Stimulated activated naive CD8-positive, alpha-beta T cell treated with anti-CD3 and anti-CD28 coated beads, Interleukin-15, amount 100 ng/mL, for 72 hours (primary cell): Measurements from ENCODE around the gene SELE.

Experiments used
- ATAC-seq: fragments of 150-1000 bp; cut with Tn5 transposase; 2 replicates; pipeline ENCODE4 v1.10.0; 2021; ENCODE audit warnings: mild to moderate bottlenecking, moderate library complexity
- DNase-seq, 2 donors: peaks; one replicate each; pipeline ENCODE4 v3.0.0; 2021 to 2022
- H3K27ac Mint-ChIP-seq, 2 donors: one replicate each; pipeline ENCODE4 v1.8.0; 2022; ENCODE audit warnings: mild to moderate bottlenecking in 2 of 2, mixed read lengths in 2 of 2, moderate library complexity in 2 of 2
- H3K27me3 Mint-ChIP-seq: one replicate; pipeline ENCODE4 v1.8.0; 2022; ENCODE audit warnings: mixed read lengths
- H3K4me1 Mint-ChIP-seq: one replicate; pipeline ENCODE4 v1.8.0; 2022; ENCODE audit warnings: mild to moderate bottlenecking, mixed read lengths
- H3K4me3 Mint-ChIP-seq, 2 donors: one replicate each; pipeline ENCODE4 v1.8.0; 2022; ENCODE audit warnings: mild to moderate bottlenecking in 2 of 2, mixed read lengths in 2 of 2, moderate library complexity in 1 of 2
- H3K9me3 Mint-ChIP-seq, 2 donors: one replicate each; pipeline ENCODE4 v1.8.0; 2022; ENCODE audit warnings: mixed read lengths in 2 of 2

Gene SELE, protein sequence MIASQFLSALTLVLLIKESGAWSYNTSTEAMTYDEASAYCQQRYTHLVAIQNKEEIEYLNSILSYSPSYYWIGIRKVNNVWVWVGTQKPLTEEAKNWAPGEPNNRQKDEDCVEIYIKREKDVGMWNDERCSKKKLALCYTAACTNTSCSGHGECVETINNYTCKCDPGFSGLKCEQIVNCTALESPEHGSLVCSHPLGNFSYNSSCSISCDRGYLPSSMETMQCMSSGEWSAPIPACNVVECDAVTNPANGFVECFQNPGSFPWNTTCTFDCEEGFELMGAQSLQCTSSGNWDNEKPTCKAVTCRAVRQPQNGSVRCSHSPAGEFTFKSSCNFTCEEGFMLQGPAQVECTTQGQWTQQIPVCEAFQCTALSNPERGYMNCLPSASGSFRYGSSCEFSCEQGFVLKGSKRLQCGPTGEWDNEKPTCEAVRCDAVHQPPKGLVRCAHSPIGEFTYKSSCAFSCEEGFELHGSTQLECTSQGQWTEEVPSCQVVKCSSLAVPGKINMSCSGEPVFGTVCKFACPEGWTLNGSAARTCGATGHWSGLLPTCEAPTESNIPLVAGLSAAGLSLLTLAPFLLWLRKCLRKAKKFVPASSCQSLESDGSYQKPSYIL

GRCh38 chr1:169733924-169734323 lies at the start of gene SELE:
Gene SELE (minus strand): TSS chr1:169734079. CDS start chr1:169733612, 467 bp downstream.
- H3K27ac Mint-ChIP-seq = no peak within 1 kb of the TSS
- no peaks in the 10 kb centered on the region for H3K9me3 Mint-ChIP-seq
- no peaks in the 10 kb centered on the region for H3K4me1 Mint-ChIP-seq
- H3K27me3 Mint-ChIP-seq = peaks cover 19% of the 10 kb centered on the region
- ATAC-seq (no peak), DNase-seq (no peak)
- no peak within 1 kb of the TSS for H3K4me3 Mint-ChIP-seq

GRCh38 chr1:169782596-169782995 lies 48.7 kb upstream of the SELE start:
- H3K9me3 Mint-ChIP-seq = no peaks in the 10 kb centered on the region
- DNase-seq (no peak), ATAC-seq (no peak)
- H3K4me3 Mint-ChIP-seq = no peak overlapping the region
- H3K27me3 Mint-ChIP-seq = peaks cover 18% of the 10 kb centered on the region
- H3K27ac Mint-ChIP-seq = no peak overlapping the region
- H3K4me1 Mint-ChIP-seq = no peaks in the 10 kb centered on the region

DNA sequence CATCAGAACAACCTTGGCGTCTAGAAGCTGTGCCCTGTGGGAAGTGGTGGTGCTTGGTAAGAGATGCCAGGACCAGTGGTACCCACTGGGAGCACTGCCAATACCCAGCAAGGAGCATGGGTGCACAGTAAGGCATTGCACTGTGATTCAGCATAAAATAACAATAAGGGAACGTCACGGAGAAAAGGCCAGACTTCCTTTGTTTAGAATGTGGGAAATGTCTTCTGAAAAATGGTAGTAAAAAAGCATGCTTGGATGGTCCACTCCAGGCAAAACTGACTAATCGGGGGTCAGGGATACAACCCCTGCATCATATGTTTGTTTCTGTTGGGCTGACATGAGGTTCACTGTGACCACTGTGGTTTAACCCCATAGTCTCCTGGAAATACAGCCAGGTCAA lies 46.1 kb upstream of the SELE start:
- H3K9me3 Mint-ChIP-seq = no peaks in the 10 kb centered on the region

GRCh38 chr1:169779150-169779549 lies 45.3 kb upstream of the SELE start:
- Mint-ChIP-seq H3K9me3 (no peaks in the 10 kb centered on the region), H3K27me3 (peaks cover 11% of the 10 kb centered on the region), H3K27ac (no peak overlapping the region), H3K4me3 (no peak overlapping the region), H3K4me1 (no peaks in the 10 kb centered on the region)
- DNase-seq (no peak), ATAC-seq (no peak)

More for the DNA sequence above, 46.1 kb upstream of the SELE start:
- ATAC-seq (no peak), DNase-seq (no peak)
- no peaks in the 10 kb centered on the region for H3K4me1 Mint-ChIP-seq
- peaks cover 18% of the 10 kb centered on the region for H3K27me3 Mint-ChIP-seq
- H3K4me3 Mint-ChIP-seq = no peak overlapping the region
- H3K27ac Mint-ChIP-seq = no peak overlapping the region

DNA sequence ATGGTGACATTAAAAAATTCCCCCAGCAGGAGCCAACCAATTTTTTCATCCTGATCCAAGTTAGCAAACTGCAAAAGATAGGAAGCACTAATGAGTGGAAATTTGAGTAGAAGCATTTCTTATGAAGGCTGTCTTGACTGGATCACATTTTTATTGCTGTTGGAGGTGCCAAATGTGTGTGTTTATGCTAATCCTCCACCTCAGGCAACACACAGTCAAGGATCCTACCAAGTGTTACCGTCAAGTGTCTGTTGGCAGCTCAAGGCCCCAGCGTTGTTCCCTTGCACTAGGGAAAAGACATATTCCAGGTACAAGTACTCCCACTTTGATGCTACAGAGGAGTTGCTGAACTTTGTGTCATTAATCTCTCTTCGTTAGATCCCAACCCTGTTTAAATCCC lies 42.6 kb upstream of the SELE start:
- Mint-ChIP-seq H3K9me3 (no peaks in the 10 kb centered on the region), H3K27me3 (no peaks in the 10 kb centered on the region), H3K27ac (no peak overlapping the region), H3K4me1 (no peaks in the 10 kb centered on the region), H3K4me3 (no peak overlapping the region)
- ATAC-seq = no peak
- no peak for DNase-seq

DNA sequence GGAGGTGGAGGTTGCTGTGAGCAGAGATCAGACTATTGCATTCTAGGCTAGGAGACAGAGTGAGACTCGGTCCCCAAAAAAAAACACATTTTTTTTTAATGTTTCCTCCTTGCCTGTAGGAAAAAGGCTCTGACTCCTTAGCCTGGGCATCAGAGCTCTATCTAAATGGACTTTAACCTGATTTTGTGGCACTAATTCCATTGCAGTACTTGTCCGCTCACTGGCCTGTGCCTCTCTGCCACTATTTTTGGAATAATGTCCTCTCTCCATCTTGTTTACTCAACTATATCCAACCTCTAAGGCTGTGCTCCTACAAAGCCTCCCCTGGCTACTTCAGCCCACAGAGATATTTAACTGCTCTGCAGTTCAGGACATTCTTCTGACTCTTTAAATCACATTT lies 34.3 kb upstream of the SELE start:
- ATAC-seq (no peak), DNase-seq (no peak)
- Mint-ChIP-seq H3K9me3 (no peaks in the 10 kb centered on the region), H3K4me1 (no peaks in the 10 kb centered on the region), H3K4me3 (no peak overlapping the region), H3K27me3 (no peaks in the 10 kb centered on the region), H3K27ac (no peak overlapping the region)

DNA sequence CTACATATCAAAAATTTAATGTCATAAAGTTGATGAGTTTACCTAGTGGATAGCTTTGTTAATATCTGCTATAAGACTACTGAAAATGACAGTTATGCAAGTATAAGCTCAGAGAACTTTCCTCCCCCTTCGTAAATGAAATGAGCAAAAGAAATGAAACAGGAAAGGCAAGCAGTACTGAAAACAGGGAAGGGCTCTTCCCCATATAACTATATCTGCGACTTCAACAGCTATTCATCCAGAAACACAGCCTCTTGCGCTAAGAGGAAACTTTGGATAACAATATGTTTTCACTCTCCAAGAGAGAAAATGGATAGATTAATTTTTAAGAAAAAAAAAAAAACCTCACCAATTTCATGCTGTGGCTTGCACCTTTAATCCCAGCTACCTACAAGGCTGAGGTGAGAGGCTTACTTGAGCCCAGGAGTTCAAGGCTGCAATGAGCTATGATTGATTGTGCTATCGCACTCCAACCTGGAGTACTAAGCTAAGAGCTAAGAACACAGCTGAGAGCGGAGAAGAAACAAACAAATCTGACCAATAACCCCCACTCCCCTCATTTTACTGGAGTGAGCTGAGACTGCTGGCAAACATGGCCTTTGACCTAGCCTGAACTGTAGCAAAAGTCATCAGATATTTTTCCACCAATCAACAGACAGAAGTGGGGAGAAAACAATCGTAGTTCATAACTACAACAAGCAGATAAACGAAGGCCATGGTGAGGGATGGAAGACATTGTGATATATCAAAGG lies 31.9 kb upstream of the SELE start:
- ATAC-seq (no peak), DNase-seq (no peak)
- H3K27ac Mint-ChIP-seq = no peak overlapping the region
- H3K4me1 Mint-ChIP-seq = no peaks in the 10 kb centered on the region
- no peaks in the 10 kb centered on the region for H3K27me3 Mint-ChIP-seq
- H3K9me3 Mint-ChIP-seq = no peaks in the 10 kb centered on the region
- H3K4me3 Mint-ChIP-seq = no peak overlapping the region

GRCh38 chr1:169764919-169765318 lies 31.0 kb upstream of the SELE start:
- H3K4me1 Mint-ChIP-seq = no peaks in the 10 kb centered on the region
- no peak overlapping the region for H3K27ac Mint-ChIP-seq
- DNase-seq = no peak
- H3K9me3 Mint-ChIP-seq = no peaks in the 10 kb centered on the region
- no peak overlapping the region for H3K4me3 Mint-ChIP-seq
- no peak for ATAC-seq
- no peaks in the 10 kb centered on the region for H3K27me3 Mint-ChIP-seq

- H3K27ac Mint-ChIP-seq = peak overlapping the region in 1 of 2 donors; percentile 83
- no peak for DNase-seq
- H3K27me3 Mint-ChIP-seq = no peaks in the 10 kb centered on the region
- H3K4me1 Mint-ChIP-seq = no peaks in the 10 kb centered on the region
- H3K9me3 Mint-ChIP-seq = peaks cover 0 to 4% of the 10 kb centered on the region in 2 donors
- H3K4me3 Mint-ChIP-seq = no peak overlapping the region
- ATAC-seq = no peak
Measured at GRCh38 chr1:169762699-169763098, 28.8 kb upstream of the SELE start.

DNA sequence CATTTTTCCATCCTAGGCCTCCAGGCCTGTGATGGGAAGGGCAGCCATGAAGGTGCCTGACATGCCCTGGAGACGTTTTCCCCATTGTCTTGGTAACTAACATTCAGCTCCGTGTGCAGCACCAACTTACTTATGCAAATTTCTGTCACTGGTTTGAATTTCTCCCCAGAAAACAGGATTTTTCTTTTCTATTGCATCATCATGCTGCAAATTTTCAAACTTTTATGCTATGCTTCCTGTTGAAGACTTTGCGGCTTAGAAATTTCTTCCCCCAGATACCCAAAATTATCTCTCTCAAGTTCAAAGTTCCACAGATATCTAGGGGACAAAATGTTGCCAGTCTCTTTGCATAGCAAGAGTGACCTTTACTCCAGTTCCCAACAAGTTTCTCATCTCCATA lies 25.2 kb upstream of the SELE start:
- H3K27me3 Mint-ChIP-seq = no peaks in the 10 kb centered on the region
- no peak for ATAC-seq
- no peaks in the 10 kb centered on the region for H3K4me1 Mint-ChIP-seq
- H3K9me3 Mint-ChIP-seq = peaks cover 0 to 4% of the 10 kb centered on the region in 2 donors
- no peak overlapping the region for H3K4me3 Mint-ChIP-seq
- no peak for DNase-seq
- H3K27ac Mint-ChIP-seq = no peak overlapping the region

DNA sequence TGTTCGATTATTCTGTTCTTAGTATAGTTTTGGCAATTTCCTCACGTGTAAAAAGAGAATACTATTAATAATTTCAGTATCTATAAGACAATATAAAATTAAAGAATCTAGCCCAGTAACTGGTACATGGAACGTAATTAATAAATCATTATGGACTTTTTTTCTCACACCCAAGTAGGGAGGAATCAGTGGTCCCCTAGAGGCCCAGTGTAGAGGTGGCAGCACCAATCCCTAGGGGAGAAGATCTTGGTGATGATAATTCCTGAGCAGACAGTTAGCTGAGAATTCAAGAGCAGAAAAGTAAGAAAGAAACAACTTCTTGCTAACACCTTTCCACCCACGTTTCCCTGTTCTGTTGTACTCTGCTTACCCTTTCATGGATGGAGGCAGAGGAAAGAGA lies 19.7 kb upstream of the SELE start:
- H3K4me3 Mint-ChIP-seq = no peak overlapping the region
- DNase-seq (no peak), ATAC-seq (no peak)
- no peak overlapping the region for H3K27ac Mint-ChIP-seq
- H3K9me3 Mint-ChIP-seq = no peaks in the 10 kb centered on the region
- no peaks in the 10 kb centered on the region for H3K27me3 Mint-ChIP-seq
- H3K4me1 Mint-ChIP-seq = no peaks in the 10 kb centered on the region

DNA sequence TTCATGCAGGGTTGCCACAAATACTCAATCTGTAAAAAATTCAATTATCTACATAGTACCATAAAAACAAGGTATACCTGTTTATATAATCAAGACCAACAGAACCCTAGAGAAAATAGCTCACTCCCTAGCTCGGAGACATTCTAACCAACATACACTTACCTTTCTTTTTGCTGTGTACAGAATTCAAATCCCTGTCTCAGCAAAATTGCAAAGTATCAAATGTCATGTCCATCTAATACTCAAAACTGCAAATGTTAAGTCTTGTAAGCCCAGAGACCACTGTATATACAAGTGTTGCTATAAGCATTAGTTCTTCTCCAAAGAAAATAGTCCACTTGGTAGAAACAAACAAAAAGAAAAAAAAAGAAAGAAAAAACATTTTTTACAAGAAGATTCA lies 16.2 kb upstream of the SELE start:
- DNase-seq = no peak
- Mint-ChIP-seq H3K27me3 (no peaks in the 10 kb centered on the region), H3K4me1 (no peaks in the 10 kb centered on the region), H3K27ac (no peak overlapping the region), H3K9me3 (no peaks in the 10 kb centered on the region), H3K4me3 (no peak overlapping the region)
- no peak for ATAC-seq

- Mint-ChIP-seq H3K9me3 (peaks cover 6 to 8% of the 10 kb centered on the region in 2 donors), H3K27me3 (no peaks in the 10 kb centered on the region), H3K4me1 (no peaks in the 10 kb centered on the region), H3K4me3 (no peak overlapping the region), H3K27ac (no peak overlapping the region)
- ATAC-seq (no peak), DNase-seq (no peak)
Measured at GRCh38 chr1:169746550-169746949, 12.7 kb upstream of the SELE start.

- Mint-ChIP-seq H3K27me3 (no peaks in the 10 kb centered on the region), H3K27ac (no peak overlapping the region), H3K4me3 (no peak overlapping the region), H3K4me1 (no peaks in the 10 kb centered on the region), H3K9me3 (peaks cover 6 to 8% of the 10 kb centered on the region in 2 donors)
- no peak for ATAC-seq
- no peak for DNase-seq
Measured at GRCh38 chr1:169745015-169745861, 11.4 kb upstream of the SELE start.

GRCh38 chr1:169741666-169742394 lies 8.0 kb upstream of the SELE start:
- no peak for DNase-seq
- H3K27ac Mint-ChIP-seq = no peak overlapping the region

More at GRCh38 chr1:169741666-169742394, 8.0 kb upstream of the SELE start:
- peaks cover 6 to 8% of the 10 kb centered on the region in 2 donors for H3K9me3 Mint-ChIP-seq
- H3K27me3 Mint-ChIP-seq = peaks cover 13% of the 10 kb centered on the region
- ATAC-seq = no peak
- no peak overlapping the region for H3K4me3 Mint-ChIP-seq
- H3K4me1 Mint-ChIP-seq = no peaks in the 10 kb centered on the region
